Activated CD4-positive, alpha-beta T cell treated with anti-CD3 and anti-CD28 coated beads for 36 hours (primary cell): ENCODE data around the gene CNOT6L. TPM values are rescaled to one million over a fixed set of nuclear protein-coding genes. Genes with fewer than 3 reads are reported as not detected.
"Not testable (repeated sequence)": the region's sequence is repeated elsewhere in the genome, so short reads cannot be mapped to it uniquely, and the experiment has no call there.

ENCODE experiments used
- ATAC-seq: fragments of 200-7000 bp; cut with Tn5 transposase; one replicate; pipeline ENCODE4 v1.10.0; 2021; ENCODE audit warnings: mild to moderate bottlenecking, moderate library complexity
- CTCF ChIA-PET: fragments of 350-600 bp; sonication (Branson Sonifier 250); formaldehyde crosslinking; loops from one replicate; lab custom pipeline; 2021; ENCODE audit warnings: antibody characterized with exemption; lab: Charles Lee
- POLR2A ChIA-PET: fragments of 350-600 bp; sonication (Branson Sonifier 250); formaldehyde crosslinking; loops from one replicate; lab custom pipeline; 2021; ENCODE audit warnings: antibody characterized with exemption, inconsistent platforms; lab: Charles Lee
- DNase-seq: peaks from one replicate; pipeline ENCODE4 v3.0.0-alpha.2; 2020
- H3K27ac Mint-ChIP-seq: one replicate; pipeline ENCODE4 v1.8.0; 2021; ENCODE audit warnings: mixed read lengths
- H3K27me3 Mint-ChIP-seq: one replicate; pipeline ENCODE4 v1.8.0; 2021; ENCODE audit warnings: mixed read lengths
- H3K36me3 Mint-ChIP-seq: one replicate; pipeline ENCODE4 v1.8.0; 2021; ENCODE audit warnings: low read depth, mixed read lengths
- H3K4me1 Mint-ChIP-seq: one replicate; pipeline ENCODE4 v1.8.0; 2021; ENCODE audit warnings: mixed read lengths
- H3K4me3 Mint-ChIP-seq: one replicate; pipeline ENCODE4 v1.8.0; 2021; ENCODE audit warnings: mild to moderate bottlenecking, moderate library complexity, mixed read lengths
- H3K9me3 Mint-ChIP-seq: one replicate; pipeline ENCODE4 v1.8.0; 2021; ENCODE audit warnings: low read depth, mixed read lengths
- intact Hi-C, 2 experiments: fragments of 100-400 bp; cut with DNase I in 1 of 2; cut with micrococcal nuclease in 1 of 2; formaldehyde crosslinking; loops; one replicate each; pipeline versions ENCODE4 v1.14.2 to v1.15.1; 2022 to 2024; cut with DNase I, micrococcal nuclease
- total RNA-seq, 2 experiments: library from RNA; stranded (reverse); gene quantifications; one replicate each; pipeline ENCODE4 v1.2.3, GENCODE V29; 2021

CNOT6L gene
- total RNA-seq, 2 experiments from 2014 or later: 111 to 122 TPM

- DNase-seq: no peak
- Mint-ChIP-seq H3K9me3 (peaks cover 4% of the 10 kb centered on the region), H3K27ac (no peak overlapping the region), H3K27me3 (no peaks in the 10 kb centered on the region), H3K36me3 (peaks cover 50% of the 10 kb centered on the region), H3K4me1 (peaks cover 13% of the 10 kb centered on the region), H3K4me3 (no peak overlapping the region)
- POLR2A ChIA-PET: no interaction called here
- CTCF ChIA-PET: interaction anchor here (1.0 kb wide), 2 partner anchors 18 to 101 kb away, joined by 3 to 4 read pairs; no protein-coding TSS in a partner anchor
- ATAC-seq: no peak
- intact Hi-C loops: no loop called here
These were observed 67.4 kb downstream of the CNOT6L start for GRCh38 chr4:77751764-77752163.

GRCh38 chr4:77745792-77746191 lies 73.4 kb downstream of the CNOT6L start:
- Mint-ChIP-seq H3K9me3 (peaks cover 2% of the 10 kb centered on the region), H3K27ac (no peak overlapping the region), H3K4me3 (no peak overlapping the region), H3K36me3 (peaks cover 42% of the 10 kb centered on the region), H3K4me1 (peaks cover 33% of the 10 kb centered on the region), H3K27me3 (no peaks in the 10 kb centered on the region)
- ATAC-seq: no peak
- no peak for DNase-seq
- ChIA-PET CTCF (interaction anchor here (0.6 to 1.7 kb wide), 2 partner anchors 11 to 146 kb away, joined by 3 read pairs; no protein-coding TSS in a partner anchor), POLR2A (no interaction called here)
- intact Hi-C loops: no loop called here

DNA sequence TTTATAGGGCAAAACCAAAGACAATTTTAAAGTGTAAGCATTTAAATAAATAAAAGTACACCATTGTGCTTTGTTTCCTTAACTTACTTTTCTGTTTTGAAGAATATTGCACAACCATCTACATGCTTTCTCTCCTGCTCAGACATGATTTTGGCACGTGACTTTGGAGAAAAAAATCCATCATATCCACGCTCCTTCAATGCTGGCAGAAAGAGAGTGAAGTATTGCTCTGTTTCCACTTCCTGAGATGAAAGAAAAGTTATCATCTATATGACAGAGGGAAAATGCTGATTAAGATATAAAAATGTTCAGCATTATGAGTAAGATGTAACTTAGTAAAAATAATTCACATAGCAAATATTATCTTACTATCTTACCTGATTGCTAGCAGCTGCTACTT lies 77.1 kb downstream of the CNOT6L start:
- ChIA-PET CTCF (no interaction called here), POLR2A (interaction anchor here (0.6 kb wide), 1 partner anchor 1173 kb away, joined by 10 read pairs; no protein-coding TSS in a partner anchor)
- no peak overlapping the region for H3K27ac Mint-ChIP-seq
- H3K4me3 Mint-ChIP-seq: no peak overlapping the region
- no peak for DNase-seq
- H3K4me1 Mint-ChIP-seq: peaks cover 41% of the 10 kb centered on the region
- no peak for ATAC-seq
- peaks cover 49% of the 10 kb centered on the region for H3K36me3 Mint-ChIP-seq
- intact Hi-C loops: no loop called here
- no peaks in the 10 kb centered on the region for H3K9me3 Mint-ChIP-seq
- H3K27me3 Mint-ChIP-seq: no peaks in the 10 kb centered on the region

GRCh38 chr4:77740480-77740879 lies 78.7 kb downstream of the CNOT6L start:
- intact Hi-C loops: no loop called here
- DNase-seq: no peak
- Mint-ChIP-seq H3K4me3 (no peak overlapping the region), H3K36me3 (peaks cover 46% of the 10 kb centered on the region), H3K27ac (no peak overlapping the region), H3K9me3 (no peaks in the 10 kb centered on the region), H3K27me3 (no peaks in the 10 kb centered on the region), H3K4me1 (peaks cover 49% of the 10 kb centered on the region)
- POLR2A ChIA-PET: no interaction called here
- no peak for ATAC-seq
- CTCF ChIA-PET: interaction anchor here (1.0 to 1.2 kb wide), 2 partner anchors 41 to 69 kb away, joined by 3 to 4 read pairs; no protein-coding TSS in a partner anchor

DNA sequence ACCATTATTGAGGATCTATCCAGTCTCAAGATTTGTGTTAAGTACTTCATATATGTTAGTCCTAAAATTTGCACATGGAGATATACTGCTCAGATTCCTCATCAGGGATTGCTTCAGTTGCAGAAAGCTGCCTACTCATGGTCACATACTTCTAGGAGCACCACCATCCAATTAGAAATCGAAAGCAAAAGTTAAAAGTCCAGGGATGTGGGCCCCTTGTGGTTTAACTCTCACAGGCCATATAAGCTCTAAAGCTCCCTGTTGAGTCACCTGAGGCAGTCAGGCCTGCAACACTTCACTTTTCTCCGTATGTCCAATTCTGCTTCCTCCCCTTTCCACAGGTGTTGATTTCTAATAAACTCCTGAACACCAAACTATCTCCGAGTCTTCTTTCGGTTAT lies 84.2 kb downstream of the CNOT6L start:
- intact Hi-C loops: loop anchor here (2.0 to 5.0 kb wide), 4 partner anchors 82 to 128 kb away; partner anchors contain the start of genes CNOT6L (in 2 of the 2) and MRPL1 (in 2 of the 2)
- Mint-ChIP-seq H3K4me1 (peaks cover 55% of the 10 kb centered on the region), H3K27ac (peak overlapping the region; percentile 89), H3K27me3 (no peaks in the 10 kb centered on the region), H3K36me3 (peaks cover 53% of the 10 kb centered on the region), H3K4me3 (peak overlapping the region; percentile 70), H3K9me3 (no peaks in the 10 kb centered on the region)
- POLR2A ChIA-PET: interaction anchor here (0.7 to 1.0 kb wide), 3 partner anchors 8 to 127 kb away, joined by 3 to 5 read pairs (median 4); partner anchors contain the start of gene MRPL1
- peak; percentile 98 for ATAC-seq
- CTCF ChIA-PET: interaction anchor here (0.9 to 1.3 kb wide), 3 partner anchors 10 to 134 kb away, joined by 3 read pairs; no protein-coding TSS in a partner anchor
- peak; percentile 58 for DNase-seq

DNA sequence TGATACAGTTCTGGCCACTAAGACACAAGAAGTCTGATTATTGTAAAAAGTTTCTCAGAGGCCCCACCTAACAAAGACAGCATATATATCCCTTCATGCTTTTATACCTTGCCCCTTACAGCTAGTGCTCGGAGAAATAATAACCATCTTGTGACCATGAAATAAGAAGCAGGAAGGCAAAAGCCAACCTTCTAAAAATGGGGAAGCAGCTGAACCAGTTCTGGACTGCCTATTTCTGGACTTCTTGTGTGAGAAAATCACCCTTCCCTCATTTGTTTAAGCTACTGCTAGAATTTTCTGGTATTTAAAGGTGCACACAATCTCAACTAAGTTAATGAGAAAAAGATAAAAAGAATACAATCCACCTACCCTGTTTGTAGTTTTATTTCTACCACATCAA lies 87.5 kb downstream of the CNOT6L start:
- DNase-seq: no peak
- ChIA-PET CTCF (interaction anchor here (0.7 to 1.0 kb wide), 2 partner anchors 79 to 692 kb away, joined by 3 read pairs; no protein-coding TSS in a partner anchor), POLR2A (no interaction called here)
- no peak overlapping the region for H3K27ac Mint-ChIP-seq
- H3K9me3 Mint-ChIP-seq: no peaks in the 10 kb centered on the region
- no peak for ATAC-seq
- peaks cover 39% of the 10 kb centered on the region for H3K36me3 Mint-ChIP-seq
- intact Hi-C loops: no loop called here
- no peak overlapping the region for H3K4me3 Mint-ChIP-seq
- peaks cover 38% of the 10 kb centered on the region for H3K4me1 Mint-ChIP-seq
- no peaks in the 10 kb centered on the region for H3K27me3 Mint-ChIP-seq

DNA sequence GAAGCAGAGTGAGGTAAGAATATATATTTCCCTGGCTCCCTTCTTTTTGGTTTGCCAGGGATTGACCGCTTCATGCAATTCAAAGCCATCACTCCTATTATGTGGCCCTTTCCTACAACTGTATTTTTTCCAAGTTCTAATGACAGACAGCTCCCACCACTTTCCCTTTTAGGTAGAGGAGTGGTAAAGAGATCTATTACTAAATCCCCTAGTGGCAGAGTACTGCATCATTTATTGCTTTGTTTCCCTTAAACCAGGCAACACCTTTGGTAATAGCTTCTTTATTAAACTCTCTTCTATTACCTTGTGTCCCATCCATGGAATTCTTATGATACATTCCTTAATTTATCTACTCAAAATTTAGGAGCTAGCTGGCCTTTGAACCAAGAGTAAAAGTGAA lies 90.7 kb downstream of the CNOT6L start:
- no peak overlapping the region for H3K4me3 Mint-ChIP-seq

GRCh38 chr4:77721073-77721472 lies 98.1 kb downstream of the CNOT6L start:
- no peak for DNase-seq
- no peaks in the 10 kb centered on the region for H3K27me3 Mint-ChIP-seq
- POLR2A ChIA-PET: no interaction called here
- no peak for ATAC-seq
- no peaks in the 10 kb centered on the region for H3K9me3 Mint-ChIP-seq
- H3K27ac Mint-ChIP-seq: no peak overlapping the region
- intact Hi-C loops: no loop called here
- peaks cover 38% of the 10 kb centered on the region for H3K36me3 Mint-ChIP-seq
- H3K4me3 Mint-ChIP-seq: no peak overlapping the region
- CTCF ChIA-PET: no interaction called here
- peaks cover 21% of the 10 kb centered on the region for H3K4me1 Mint-ChIP-seq

More for the DNA sequence above, 90.7 kb downstream of the CNOT6L start:
- peaks cover 48% of the 10 kb centered on the region for H3K36me3 Mint-ChIP-seq
- POLR2A ChIA-PET: interaction anchor here (0.8 kb wide), 1 partner anchor 134 kb away, joined by 3 read pairs; the partner anchor contains the start of gene MRPL1
- intact Hi-C loops: no loop called here
- no peak for DNase-seq
- no peaks in the 10 kb centered on the region for H3K9me3 Mint-ChIP-seq
- H3K4me1 Mint-ChIP-seq: peaks cover 14% of the 10 kb centered on the region
- no peaks in the 10 kb centered on the region for H3K27me3 Mint-ChIP-seq
- H3K27ac Mint-ChIP-seq: peak overlapping the region; percentile 51
- no peak for ATAC-seq
- CTCF ChIA-PET: interaction anchor here (0.8 to 1.3 kb wide), 5 partner anchors 12 to 128 kb away, joined by 3 to 4 read pairs (median 3); no protein-coding TSS in a partner anchor

- H3K4me1 Mint-ChIP-seq: peaks cover 29% of the 10 kb centered on the region
These were observed 100.7 kb downstream of the CNOT6L start for GRCh38 chr4:77718500-77718899.

GRCh38 chr4:77715414-77716290 lies 103.5 kb downstream of the CNOT6L start:
- intact Hi-C loops: no loop called here
- Mint-ChIP-seq H3K27me3 (no peaks in the 10 kb centered on the region), H3K27ac (peak overlapping the region; percentile 51), H3K9me3 (no peaks in the 10 kb centered on the region), H3K4me1 (peaks cover 27% of the 10 kb centered on the region), H3K36me3 (peaks cover 38% of the 10 kb centered on the region), H3K4me3 (no peak overlapping the region)
- POLR2A ChIA-PET: no interaction called here
- CTCF ChIA-PET: interaction anchor here (1.0 to 1.7 kb wide), 3 partner anchors 9 to 29 kb away, joined by 3 to 4 read pairs (median 4); no protein-coding TSS in a partner anchor
- DNase-seq (no peak), ATAC-seq (peak; percentile 72)

More at GRCh38 chr4:77718500-77718899, 100.7 kb downstream of the CNOT6L start:
- ATAC-seq, H3K27me3 Mint-ChIP-seq, H3K4me3 Mint-ChIP-seq, POLR2A ChIA-PET, CTCF ChIA-PET, intact Hi-C loops, H3K9me3 Mint-ChIP-seq, DNase-seq: not testable (repeated sequence)
- Mint-ChIP-seq H3K36me3 (peaks cover 33% of the 10 kb centered on the region), H3K27ac (peak overlapping the region; percentile 51)

GRCh38 chr4:77714514-77714913 lies 104.7 kb downstream of the CNOT6L start:
- ATAC-seq (no peak), DNase-seq (no peak)
- Mint-ChIP-seq H3K4me3 (no peak overlapping the region), H3K9me3 (no peaks in the 10 kb centered on the region), H3K27ac (peak overlapping the region; percentile 78), H3K36me3 (peaks cover 30% of the 10 kb centered on the region), H3K4me1 (peaks cover 27% of the 10 kb centered on the region), H3K27me3 (no peaks in the 10 kb centered on the region)
- intact Hi-C loops: no loop called here
- POLR2A ChIA-PET: no interaction called here
- CTCF ChIA-PET: interaction anchor here (1.2 kb wide), 1 partner anchor 30 kb away, joined by 3 read pairs; no protein-coding TSS in a partner anchor
